Measurements from ENCODE around the gene CLTRN. TPM values are rescaled to one million over a fixed set of nuclear protein-coding genes. Genes with fewer than 3 reads are reported as not detected.

Gene CLTRN
- total RNA-seq, 1 experiment from 2014 or later: 1.8 TPM

- no peak overlapping the region for H2BK5ac ChIP-seq (ENCODE audit: insufficient read length, low read length)
- no peaks in the 10 kb centered on the region for H3K79me2 ChIP-seq (ENCODE audit: insufficient read depth, low read length)
- Mint-ChIP-seq H3K27ac (no peak overlapping the region), H3K27me3 (ENCODE audit: low read depth) (no peaks in the 10 kb centered on the region), H3K4me1 (peaks cover 0 to 2% of the 10 kb centered on the region in 2 experiments; a peak in 1 of 4 replicates), H3K9me3 (no peaks in the 10 kb centered on the region), H3K36me3 (ENCODE audit: insufficient read depth in 1 of 3, low read depth in 3 of 3) (no peaks in the 10 kb centered on the region), H3K4me3 (no peak overlapping the region)
- no peak overlapping the region for H4K91ac ChIP-seq (ENCODE audit: insufficient read length, low read depth, low read length)
- no peak overlapping the region for H3K23ac ChIP-seq (ENCODE audit: insufficient read length, low read depth, low read length)
- no peaks in the 10 kb centered on the region for H3K9me3 ChIP-seq (ENCODE audit: control insufficient read depth, low read depth, low read length)
- no peak overlapping the region for H3K56ac ChIP-seq (ENCODE audit: insufficient read length, low read depth, low read length)
- no peak overlapping the region for H4K5ac ChIP-seq (ENCODE audit: insufficient read length, low read depth, low read length)
- H3K4ac ChIP-seq (ENCODE audit: low read depth, low read length): no peak overlapping the region
- no peak overlapping the region for H3K9ac ChIP-seq (ENCODE audit: extremely low read depth, insufficient read length, low read length)
- no peaks in the 10 kb centered on the region for H3K4me1 ChIP-seq (ENCODE audit: insufficient read depth, low read length)
- no peak overlapping the region for H2AFZ ChIP-seq (ENCODE audit: low read length)
- no peak overlapping the region for H2BK120ac ChIP-seq (ENCODE audit: low read depth, low read length, poor library complexity, severe bottlenecking)
- no peaks in the 10 kb centered on the region for H4K20me1 ChIP-seq (ENCODE audit: control insufficient read depth, insufficient read depth, insufficient read length)
- H3T11ph ChIP-seq (ENCODE audit: low read length): no peak overlapping the region
- no peak overlapping the region for H2BK12ac ChIP-seq (ENCODE audit: insufficient read length, low read depth, low read length)
- no CpG with 5 or more reads among the region's 4 CpGs for WGBS (ENCODE audit: extremely low coverage, insufficient read length, low lambda C conversion rate)
- H3K27ac ChIP-seq (ENCODE audit: insufficient read length, low read depth, low read length): no peak overlapping the region
- no peak overlapping the region for H3K18ac ChIP-seq (ENCODE audit: insufficient read length, low read depth, low read length)
- no peak overlapping the region for H2BK20ac ChIP-seq (ENCODE audit: low read depth, low read length, poor library complexity, severe bottlenecking)
- no peaks in the 10 kb centered on the region for H3K23me2 ChIP-seq (ENCODE audit: insufficient read length, low read depth, low read length, poor library complexity, severe bottlenecking)
- no peak overlapping the region for H2BK15ac ChIP-seq (ENCODE audit: low read depth, low read length)
- no peaks in the 10 kb centered on the region for H3K79me1 ChIP-seq (ENCODE audit: insufficient read depth, low read depth, low read length, poor library complexity, severe bottlenecking)
- H4K8ac ChIP-seq (replicated peaks; ENCODE audit: insufficient read length, low read depth, low read length): no peak overlapping the region
- no peaks in the 10 kb centered on the region for H3K27me3 ChIP-seq (ENCODE audit: insufficient read depth, low read length)
- H3K4me2 ChIP-seq (ENCODE audit: insufficient read depth, insufficient read length, low read length): no peak overlapping the region
- TF ChIP-seq, protein P1, sequence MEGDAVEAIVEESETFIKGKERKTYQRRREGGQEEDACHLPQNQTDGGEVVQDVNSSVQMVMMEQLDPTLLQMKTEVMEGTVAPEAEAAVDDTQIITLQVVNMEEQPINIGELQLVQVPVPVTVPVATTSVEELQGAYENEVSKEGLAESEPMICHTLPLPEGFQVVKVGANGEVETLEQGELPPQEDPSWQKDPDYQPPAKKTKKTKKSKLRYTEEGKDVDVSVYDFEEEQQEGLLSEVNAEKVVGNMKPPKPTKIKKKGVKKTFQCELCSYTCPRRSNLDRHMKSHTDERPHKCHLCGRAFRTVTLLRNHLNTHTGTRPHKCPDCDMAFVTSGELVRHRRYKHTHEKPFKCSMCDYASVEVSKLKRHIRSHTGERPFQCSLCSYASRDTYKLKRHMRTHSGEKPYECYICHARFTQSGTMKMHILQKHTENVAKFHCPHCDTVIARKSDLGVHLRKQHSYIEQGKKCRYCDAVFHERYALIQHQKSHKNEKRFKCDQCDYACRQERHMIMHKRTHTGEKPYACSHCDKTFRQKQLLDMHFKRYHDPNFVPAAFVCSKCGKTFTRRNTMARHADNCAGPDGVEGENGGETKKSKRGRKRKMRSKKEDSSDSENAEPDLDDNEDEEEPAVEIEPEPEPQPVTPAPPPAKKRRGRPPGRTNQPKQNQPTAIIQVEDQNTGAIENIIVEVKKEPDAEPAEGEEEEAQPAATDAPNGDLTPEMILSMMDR (conservative IDR thresholded peaks at IDR 0.05): no peak
- DNase-seq: no peak
- H3K14ac ChIP-seq (ENCODE audit: insufficient read depth, low read length): no peak overlapping the region
- H2AK5ac ChIP-seq (ENCODE audit: insufficient read length, low read length): no peak overlapping the region
Measured at GRCh38 chrX:15599461-15599860, 65.1 kb downstream of the CLTRN start.

All from H9 (cell line).